ENCODE measurements around the gene CUX1.
A peak's percentile ranks its signal among the peaks of the same experiment; 100 is the strongest.

CUX1 gene

DNA sequence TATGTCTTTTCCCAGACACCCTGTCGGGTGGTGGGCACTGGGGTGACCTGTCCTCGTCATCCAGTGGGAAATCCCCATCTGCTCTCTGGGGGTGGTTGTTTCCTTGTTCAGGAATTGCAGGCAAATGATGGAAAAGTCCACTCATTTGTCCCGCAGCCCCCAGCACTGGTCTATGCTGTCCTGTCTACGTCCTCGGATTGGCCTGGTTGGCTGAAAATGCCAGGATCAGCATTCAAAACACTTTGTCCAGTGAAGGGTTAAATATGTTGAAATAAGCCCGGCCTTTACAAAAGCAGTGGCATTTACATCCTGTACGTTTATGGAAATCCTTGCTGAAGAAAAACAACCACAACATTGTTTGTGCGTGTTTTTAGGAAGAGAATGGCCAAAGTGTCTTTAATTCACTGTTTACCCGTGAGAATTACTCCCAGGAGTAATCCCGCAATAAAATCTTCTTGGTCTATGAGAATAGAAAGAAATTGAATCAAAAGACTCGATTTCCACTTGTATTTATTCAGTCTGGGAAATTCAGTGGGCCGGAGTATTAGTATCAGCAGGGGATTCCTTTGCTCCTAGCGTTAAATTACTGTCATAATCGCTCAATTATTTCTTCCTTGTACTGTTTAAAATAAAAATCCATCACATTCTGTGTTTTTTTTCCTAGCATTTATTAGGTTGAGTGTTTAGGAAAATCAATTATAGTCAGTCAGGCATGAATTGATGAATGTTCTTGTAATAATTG, 352.4 kb downstream of the CUX1 start:
- TF ChIP-seq GATA3 (IDR thresholded peaks at IDR 0.05; ENCODE audit: low read depth, low read length) (no peak), GATA2 (IDR thresholded peaks at IDR 0.05; ENCODE audit: low read depth, low read length) (no peak)

DNA sequence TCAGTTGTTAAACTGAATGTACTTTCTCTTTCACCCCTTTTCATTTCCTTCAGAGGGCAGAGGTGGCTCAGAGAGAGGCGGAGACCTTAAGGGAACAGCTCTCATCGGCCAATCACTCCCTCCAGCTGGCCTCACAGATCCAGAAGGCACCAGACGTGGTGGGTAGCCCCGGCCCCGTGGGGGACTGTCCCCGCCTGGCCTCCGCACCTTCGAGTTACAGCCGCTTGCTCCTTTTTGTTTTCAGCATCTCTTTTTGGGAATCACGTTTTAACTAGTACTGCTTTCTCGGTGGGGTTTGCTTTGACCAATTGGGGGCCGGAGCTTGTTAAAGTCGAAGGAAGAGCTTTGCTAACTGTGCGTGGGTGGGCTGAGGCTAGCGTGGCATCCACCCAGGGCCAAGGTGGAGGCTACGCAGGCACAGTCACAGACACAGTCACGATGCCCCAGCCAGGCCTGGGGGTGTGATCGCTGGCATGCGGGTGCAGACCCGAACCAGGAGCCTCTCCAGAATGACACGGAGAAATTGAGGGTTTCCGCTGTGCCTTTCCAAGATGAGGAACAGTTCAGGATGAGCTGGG, 353.1 kb downstream of the CUX1 start:
- TF ChIP-seq GATA2 (IDR thresholded peaks at IDR 0.05; ENCODE audit: low read depth, low read length) (no peak), GATA3 (IDR thresholded peaks at IDR 0.05; ENCODE audit: low read depth, low read length) (no peak)

DNA sequence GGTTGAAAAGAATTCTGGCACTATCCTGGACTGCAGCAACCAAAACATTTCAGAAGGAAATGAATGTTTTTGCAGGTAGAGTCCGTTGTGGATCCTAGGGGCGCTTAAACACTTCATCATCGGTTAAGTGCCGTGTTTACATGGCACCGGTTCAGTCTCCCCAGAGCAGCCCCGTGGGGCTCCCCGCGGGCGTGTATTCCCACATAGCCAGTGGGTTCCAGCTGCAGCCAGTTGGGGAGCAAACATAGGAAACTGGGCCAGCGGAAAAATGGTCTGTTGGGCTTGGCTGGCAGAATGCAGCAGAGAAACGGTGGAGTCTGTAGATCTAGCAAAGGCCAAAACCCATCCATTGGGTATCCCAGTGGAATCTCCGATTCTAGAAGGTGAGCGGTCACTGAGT, 356.2 kb downstream of the CUX1 start:
- TF ChIP-seq GATA2 (IDR thresholded peaks at IDR 0.05; ENCODE audit: low read depth, low read length) (no peak), GATA3 (IDR thresholded peaks at IDR 0.05; ENCODE audit: low read depth, low read length) (no peak)

DNA sequence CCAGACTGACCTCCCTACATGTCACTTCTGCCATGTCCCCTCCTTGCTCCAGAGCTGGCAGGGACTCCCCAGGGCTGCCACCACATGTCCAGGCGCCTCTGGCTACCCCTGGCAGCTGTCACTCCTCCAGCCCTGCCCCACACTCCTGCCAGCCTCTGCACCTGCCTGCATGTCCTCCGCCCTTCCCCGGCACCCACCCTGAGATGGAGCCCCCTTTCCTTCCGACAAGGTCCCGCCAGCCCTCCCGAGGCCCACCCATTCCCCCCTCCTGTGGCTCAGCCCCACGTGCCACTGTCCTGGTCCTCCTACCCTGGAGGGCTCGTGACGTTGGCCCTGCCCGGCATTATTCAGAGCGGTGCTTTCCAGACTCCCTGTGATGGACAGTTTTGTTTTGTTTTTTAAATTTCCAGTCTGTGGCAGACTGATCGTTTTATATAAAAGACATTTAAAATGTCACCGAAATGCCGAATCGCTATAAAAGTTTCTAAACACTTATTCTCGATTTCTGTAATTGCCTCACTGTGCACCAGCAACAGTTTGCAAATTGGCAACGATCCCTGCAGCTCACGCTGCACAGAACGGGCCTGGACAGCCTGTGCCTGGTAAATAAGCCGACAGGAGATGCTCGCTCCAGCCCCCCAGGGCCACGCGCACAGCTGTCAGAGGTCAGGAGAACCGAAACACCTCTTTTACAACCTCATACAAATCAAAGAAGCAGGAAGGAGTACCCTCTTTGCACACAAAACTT, 358.2 kb downstream of the CUX1 start:
- TF ChIP-seq GATA2 (IDR thresholded peaks at IDR 0.05; ENCODE audit: low read depth, low read length) = no peak
- no peak for TF ChIP-seq GATA3 (IDR thresholded peaks at IDR 0.05; ENCODE audit: low read depth, low read length)

DNA sequence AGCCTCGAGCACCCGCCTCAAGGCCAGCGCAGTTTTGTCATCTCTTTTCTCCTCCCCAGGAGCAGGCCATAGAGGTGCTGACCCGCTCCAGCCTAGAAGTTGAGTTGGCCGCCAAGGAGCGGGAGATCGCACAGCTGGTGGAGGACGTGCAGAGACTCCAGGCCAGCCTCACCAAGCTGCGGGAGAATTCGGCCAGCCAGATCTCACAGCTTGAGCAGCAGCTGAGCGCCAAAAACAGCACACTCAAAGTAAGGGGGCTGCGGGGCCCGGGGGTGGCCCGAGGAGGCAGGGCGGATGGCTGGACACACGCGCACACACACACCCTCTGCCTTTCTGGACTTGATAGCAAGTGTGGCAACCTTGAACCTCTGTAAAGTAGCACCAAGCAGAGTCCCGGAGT, 361.0 kb downstream of the CUX1 start:
- no peak for TF ChIP-seq GATA2 (IDR thresholded peaks at IDR 0.05; ENCODE audit: low read depth, low read length)

DNA sequence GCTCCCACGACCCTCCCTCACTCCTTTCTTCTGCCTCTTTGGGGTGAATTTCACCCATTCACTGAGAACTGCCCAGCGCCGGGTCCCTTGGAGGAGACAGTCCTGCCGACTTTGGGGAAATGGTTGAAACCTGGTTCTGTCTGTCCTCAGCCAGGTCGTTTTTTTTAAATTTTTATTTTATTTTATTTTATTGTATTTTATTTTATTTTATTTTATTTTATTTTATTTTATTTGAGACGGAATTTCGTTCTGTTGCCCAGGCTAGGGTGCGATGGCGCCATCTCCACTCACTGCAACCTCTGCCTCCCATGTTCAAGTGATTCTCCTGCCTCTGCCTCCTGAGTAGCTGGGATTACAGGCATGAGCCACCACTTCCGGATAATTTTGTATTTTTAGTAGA, 363.3 kb downstream of the CUX1 start:
- no peak for TF ChIP-seq GATA2 (IDR thresholded peaks at IDR 0.05; ENCODE audit: low read depth, low read length)
- no peak for TF ChIP-seq GATA3 (IDR thresholded peaks at IDR 0.05; ENCODE audit: low read depth, low read length)

DNA sequence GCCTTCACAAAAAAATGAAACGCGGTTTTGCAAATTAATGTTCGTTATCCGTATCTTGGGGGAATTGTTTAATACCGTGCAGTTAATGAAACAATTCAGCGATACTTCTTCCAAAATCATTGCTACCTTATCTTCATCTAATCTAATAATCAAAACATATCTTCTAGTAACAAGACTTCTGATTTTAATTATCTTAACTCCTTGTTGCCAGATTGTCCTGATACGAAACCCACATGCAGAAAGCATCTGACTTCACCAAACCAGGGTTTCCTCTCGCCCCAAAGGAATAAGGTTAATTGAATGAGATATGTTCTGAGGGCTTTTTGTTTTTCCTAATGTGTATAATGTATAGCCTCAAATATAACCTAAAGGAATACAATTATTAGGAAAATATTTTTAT, 364.1 kb downstream of the CUX1 start:
- TF ChIP-seq GATA2 (IDR thresholded peaks at IDR 0.05; ENCODE audit: low read depth, low read length) (peak; percentile 45; the same call in 1 of the 2 replicates), GATA3 (IDR thresholded peaks at IDR 0.05; ENCODE audit: low read depth, low read length) (no peak)

DNA sequence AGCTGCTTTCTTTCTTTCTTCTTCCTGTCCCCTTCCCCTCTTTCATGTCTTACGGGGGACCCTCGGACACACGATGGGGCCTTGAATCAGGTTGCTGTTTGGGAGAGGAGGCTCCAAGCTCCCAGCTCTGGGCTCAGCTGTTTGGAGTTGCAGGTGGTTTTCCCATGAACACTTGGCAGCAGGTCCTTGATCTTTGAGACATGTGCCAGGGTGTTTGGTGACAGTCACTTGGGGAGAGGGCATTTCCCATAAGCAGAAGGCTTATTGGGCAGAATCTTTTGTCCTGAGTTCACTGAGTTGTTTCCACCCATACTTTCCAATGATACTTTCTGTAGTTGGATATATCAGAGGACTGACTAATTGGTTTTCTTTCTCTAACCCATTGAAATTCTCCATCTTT, 364.6 kb downstream of the CUX1 start:
- TF ChIP-seq GATA2 (IDR thresholded peaks at IDR 0.05; ENCODE audit: low read depth, low read length) (no peak), GATA3 (IDR thresholded peaks at IDR 0.05; ENCODE audit: low read depth, low read length) (no peak)

DNA sequence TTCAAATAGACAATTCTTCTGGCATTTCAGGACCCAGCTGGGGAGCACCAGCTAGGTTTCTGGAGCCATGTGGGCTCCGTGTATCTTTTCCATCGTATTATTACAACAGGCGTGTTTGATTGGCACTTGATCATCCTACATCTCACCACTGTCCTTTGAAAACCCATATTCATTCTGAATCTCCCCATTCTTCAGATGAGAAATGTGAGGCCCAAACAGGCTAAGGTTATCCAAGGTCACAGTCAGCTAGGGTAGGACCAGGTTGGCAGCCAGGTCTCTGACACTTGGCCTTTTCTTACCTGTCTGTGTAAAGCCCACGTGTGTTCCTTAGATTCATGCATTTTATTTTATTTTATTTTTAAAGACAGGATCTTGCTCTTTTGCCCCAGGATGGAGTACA, 366.9 kb downstream of the CUX1 start:
- TF ChIP-seq GATA3 (IDR thresholded peaks at IDR 0.05; ENCODE audit: low read depth, low read length) (no peak), GATA2 (IDR thresholded peaks at IDR 0.05; ENCODE audit: low read depth, low read length) (no peak)

DNA sequence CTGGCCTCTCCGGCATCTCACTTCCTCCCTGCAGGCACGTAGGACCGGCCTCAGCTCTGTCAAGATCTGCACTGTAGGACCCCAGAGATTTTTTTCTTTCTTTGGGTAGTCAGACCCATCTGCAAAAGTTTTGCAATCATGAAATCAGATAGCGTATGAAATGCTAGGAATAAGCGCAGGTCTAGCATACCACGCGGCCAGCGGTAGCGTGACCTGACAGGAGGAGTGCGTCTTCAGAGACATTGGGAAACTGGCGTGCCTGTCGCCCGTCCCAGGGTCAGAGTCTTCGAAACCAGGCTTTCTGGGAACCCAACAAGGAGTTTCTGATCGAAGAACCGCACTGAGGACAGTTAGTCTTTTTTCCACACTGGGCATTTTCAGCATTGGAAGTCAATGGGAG, 368.4 kb downstream of the CUX1 start:
- TF ChIP-seq GATA3 (IDR thresholded peaks at IDR 0.05; ENCODE audit: low read depth, low read length) = no peak
- TF ChIP-seq GATA2 (IDR thresholded peaks at IDR 0.05; ENCODE audit: low read depth, low read length) = no peak

DNA sequence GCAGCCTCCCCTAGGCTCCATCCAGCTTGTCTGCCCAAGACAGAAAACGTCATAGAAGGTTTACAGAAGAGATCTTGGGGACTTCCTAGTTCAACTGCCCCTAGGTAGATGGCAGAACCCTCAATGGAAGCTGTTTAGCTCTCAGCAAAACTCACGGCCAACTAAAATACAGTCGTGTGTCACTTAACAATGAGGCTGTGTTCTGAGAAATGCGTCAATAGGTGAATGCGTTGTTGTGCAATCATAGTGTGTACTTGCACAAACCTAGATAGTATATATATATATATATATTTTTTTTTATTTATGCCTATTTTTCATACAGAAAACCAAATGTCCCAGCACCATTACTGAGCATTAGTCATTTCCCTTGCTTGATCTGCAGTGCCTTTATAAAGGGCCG, 368.9 kb downstream of the CUX1 start:
- TF ChIP-seq GATA2 (IDR thresholded peaks at IDR 0.05; ENCODE audit: low read depth, low read length) (no peak), GATA3 (IDR thresholded peaks at IDR 0.05; ENCODE audit: low read depth, low read length) (no peak)

DNA sequence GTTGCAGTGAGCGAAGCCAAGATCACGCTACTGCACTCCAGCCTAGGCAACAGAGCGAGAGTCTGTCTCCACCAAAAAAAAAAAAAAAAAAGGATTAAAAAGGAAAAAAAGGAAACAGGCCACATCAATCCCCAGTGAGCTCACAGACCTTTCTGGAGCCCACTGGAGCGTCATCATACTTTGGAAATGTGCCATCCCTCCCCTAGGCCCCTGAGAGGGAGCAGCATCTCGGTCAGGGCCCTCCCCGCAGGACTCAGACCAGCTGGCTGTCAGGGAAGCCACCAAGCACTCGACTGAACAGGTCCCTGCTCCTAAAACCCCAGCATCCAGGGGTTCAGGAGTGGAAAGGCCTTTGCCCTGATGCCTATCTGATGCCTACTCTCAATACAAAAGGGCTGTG, 371.3 kb downstream of the CUX1 start:
- TF ChIP-seq GATA2 (IDR thresholded peaks at IDR 0.05; ENCODE audit: low read depth, low read length) = no peak; the same call in 1 of the 2 replicates
- no peak for TF ChIP-seq GATA3 (IDR thresholded peaks at IDR 0.05; ENCODE audit: low read depth, low read length)

DNA sequence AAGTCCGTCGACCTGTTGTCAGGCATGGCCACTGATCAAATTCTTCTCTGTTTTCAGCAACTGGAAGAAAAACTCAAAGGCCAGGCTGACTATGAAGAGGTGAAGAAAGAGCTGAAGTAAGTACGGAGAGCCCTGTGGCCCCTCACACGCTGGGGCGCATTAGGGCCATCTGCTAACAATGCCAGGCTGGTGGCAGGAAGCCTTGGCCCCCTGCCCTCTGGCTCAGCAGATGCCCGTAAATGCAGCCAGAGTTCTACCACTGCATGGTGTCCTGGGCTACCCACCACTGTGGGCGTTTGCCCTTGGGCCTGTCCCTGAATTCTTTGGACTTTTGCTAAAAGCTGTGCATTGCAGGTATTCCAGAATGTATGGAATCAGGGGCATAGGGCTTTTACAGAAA, 372.3 kb downstream of the CUX1 start:
- no peak for TF ChIP-seq GATA2 (IDR thresholded peaks at IDR 0.05; ENCODE audit: low read depth, low read length)

DNA sequence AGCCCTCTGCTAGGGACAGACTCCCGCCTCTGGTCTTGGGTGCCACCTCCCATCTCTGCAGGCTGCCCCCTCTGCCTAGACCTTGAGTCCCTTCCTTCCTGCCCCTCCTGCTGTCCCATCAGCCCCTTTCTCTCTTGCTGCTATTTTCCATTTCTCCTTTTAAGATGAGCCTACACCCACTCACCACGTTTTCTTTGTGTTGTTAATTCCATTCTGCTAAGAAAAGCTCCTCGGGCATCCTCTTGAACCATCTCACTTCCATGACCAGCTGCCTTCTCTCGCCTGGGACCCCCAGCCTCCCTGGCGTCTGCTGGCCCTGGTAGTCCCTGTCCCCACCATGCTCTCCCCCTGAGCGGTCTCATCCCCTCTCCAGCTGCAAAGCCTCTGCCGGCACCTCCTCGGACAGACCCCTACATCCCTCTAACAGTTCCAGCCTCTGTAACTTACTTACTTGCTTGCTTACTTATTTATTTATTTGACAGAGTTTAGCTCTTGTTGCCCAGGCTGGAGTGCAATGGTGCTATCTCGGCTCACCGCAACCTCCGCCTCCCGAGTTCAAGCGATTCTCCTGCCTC, 373.4 kb downstream of the CUX1 start:
- TF ChIP-seq GATA2 (IDR thresholded peaks at IDR 0.05; ENCODE audit: low read depth, low read length) (no peak), GATA3 (IDR thresholded peaks at IDR 0.05; ENCODE audit: low read depth, low read length) (no peak)

Measured in SH-SY5Y (cell line).